Kidney (tissue), 14 donors: Measurements from ENCODE around the gene B4GALNT3. TPM values are rescaled to one million over a fixed set of nuclear protein-coding genes. Genes with fewer than 3 reads are reported as not detected.
A peak's percentile ranks its signal among the peaks of the same experiment; 100 is the strongest.

Source experiments
- DNase-seq, 5 donors: peaks; one replicate each; pipeline ENCODE4 v3.0.0-alpha.2; 2013 to 2020
- FAIRE-seq: peaks from 2 replicates; lab custom pipeline; 2012; peaks lifted over from hg19 to GRCh38; lab: Jason Lieb, UNC
- H3K27ac ChIP-seq, 2 donors: one replicate each; pipeline ENCODE4 v1.7.0; 2013; ENCODE audit warnings: low read depth in 2 of 2, low read length in 2 of 2, inconsistent platforms in 1 of 2
- H3K27me3 ChIP-seq: one replicate; pipeline ENCODE4 v1.7.1; 2013; ENCODE audit warnings: low read length, inconsistent platforms; ENCODE audit not compliant: control insufficient read depth, insufficient read depth
- H3K36me3 ChIP-seq, 3 donors: one replicate each; pipeline versions ENCODE4 v1.7.0 to v1.7.1; 2013; ENCODE audit warnings: low read length in 3 of 3, control low read depth in 1 of 3, inconsistent platforms in 1 of 3; ENCODE audit not compliant: insufficient read depth in 3 of 3, control insufficient read depth in 2 of 3
- H3K4me1 ChIP-seq, 3 donors: one replicate each; pipeline versions ENCODE4 v1.7.0 to v1.7.1; 2013; ENCODE audit warnings: low read length in 3 of 3, inconsistent platforms in 1 of 3, low read depth in 1 of 3; ENCODE audit not compliant: control insufficient read depth in 2 of 3, insufficient read depth in 2 of 3
- H3K4me3 ChIP-seq, 3 donors: one replicate each; pipeline versions ENCODE4 v1.7.0 to v1.8.1; 2013; ENCODE audit warnings: low read length in 3 of 3, control low read depth in 1 of 3, inconsistent platforms in 1 of 3
- H3K9ac ChIP-seq, 3 donors: one replicate each; pipeline versions ENCODE4 v1.7.0 to v1.7.1; 2013; ENCODE audit warnings: low read length in 3 of 3, control low read depth in 1 of 3, inconsistent platforms in 1 of 3
- H3K9me3 ChIP-seq, 3 donors: one replicate each; pipeline versions ENCODE4 v1.7.0 to v1.7.1; 2013; ENCODE audit warnings: low read length in 3 of 3, control low read depth in 1 of 3, inconsistent platforms in 1 of 3; ENCODE audit not compliant: control insufficient read depth in 2 of 3, insufficient read depth in 1 of 3
- CTCF ChIP-seq: IDR thresholded peaks from 3 replicates; pipeline ENCODE4 v1.5.1; 2012; ENCODE audit warnings: mild to moderate bottlenecking, moderate library complexity, borderline replicate concordance; ENCODE audit not compliant: insufficient read depth; ENCODE audit errors: extremely low read depth
- intact Hi-C: fragments of 100-400 bp; cut with DNase I; formaldehyde crosslinking; loops from one replicate; pipeline ENCODE4 v1.11.1; 2022
- polyA plus RNA-seq: library from polyadenylated mRNA; stranded (reverse); fragments of 350-450 nt; fragmentation: Illumina TruSeq; extraction: RNeasy Lipid Tissue Mini Kit (QIAGEN cat#74804); gene quantifications from one replicate; pipeline ENCODE4 v1.2.3, GENCODE V29; 2014; ENCODE audit warnings: low read depth, low replicate concordance; ENCODE audit not compliant: insufficient read depth
- total RNA-seq: library from RNA; stranded (reverse); fragmentation: NEBNext Ultra II Directional; extraction: Animal tissue kit (Norgen Biotek cat#: 25700); gene quantifications from one replicate; pipeline ENCODE4 v1.2.1, GENCODE V29; 2021
- donor health status: control.
- donor health status: control.
- donor health status: control.
- donor health status: control.
- donor health status: control.
- donor health status: DM: yes; HTN: yes; CAD: no.
- donor health status: Normal renal cell carcinoma (clear cell type).

Gene B4GALNT3
- total and polyA plus RNA-seq, 2 donors from 2014 or later: 11.3 to 12.5 TPM

GRCh38 chr12:531951-532585 lies 72.3 kb downstream of the B4GALNT3 start:
- intact Hi-C loops: no loop called here
- no peak overlapping the region for H3K9ac ChIP-seq
- DNase-seq (no peak), FAIRE-seq (no peak)
- no peak for TF ChIP-seq CTCF
- H3K27ac ChIP-seq: no peak overlapping the region
- H3K4me3 ChIP-seq: no peak overlapping the region
- no peaks in the 10 kb centered on the region for H3K36me3 ChIP-seq
- H3K27me3 ChIP-seq: no peaks in the 10 kb centered on the region
- H3K9me3 ChIP-seq: peaks cover 0 to 9% (median 0%) of the 10 kb centered on the region in 3 donors
- H3K4me1 ChIP-seq: no peaks in the 10 kb centered on the region

DNA sequence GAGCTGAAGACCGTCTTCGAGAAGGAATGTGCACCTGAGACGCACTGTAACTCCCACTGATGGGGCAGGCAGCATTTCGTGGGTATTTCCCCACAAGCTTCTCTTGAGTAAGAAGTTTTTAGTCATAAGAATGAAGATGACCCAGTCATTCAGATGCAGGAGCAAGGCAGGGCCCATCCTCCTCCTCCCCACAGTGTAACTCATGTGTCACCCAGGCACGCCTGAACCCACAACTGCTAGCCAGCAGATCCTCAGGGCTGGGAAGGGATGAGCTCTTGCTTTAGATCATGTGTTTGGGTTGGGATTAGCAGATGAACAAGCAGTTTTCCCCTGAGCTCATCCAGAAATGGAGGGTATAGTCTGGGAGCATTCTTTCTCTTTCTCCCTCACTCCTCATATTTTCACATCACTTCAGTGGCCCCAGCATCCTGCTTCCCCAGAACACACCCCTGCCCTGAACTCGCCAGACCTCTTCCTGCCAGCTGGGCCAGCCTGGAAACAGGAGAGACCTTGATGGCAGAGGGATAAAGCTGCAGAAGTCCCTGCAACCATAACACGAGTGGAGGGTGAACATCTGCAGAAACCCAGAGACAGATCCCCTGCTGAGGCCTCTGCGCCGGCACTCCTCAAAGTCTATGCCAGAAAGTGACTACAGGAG lies 73.3 kb downstream of the B4GALNT3 start:
- H3K27ac ChIP-seq: no peak overlapping the region
- intact Hi-C loops: no loop called here
- no peak for TF ChIP-seq CTCF
- H3K36me3 ChIP-seq: no peaks in the 10 kb centered on the region
- H3K9me3 ChIP-seq: peaks cover 0 to 9% (median 0%) of the 10 kb centered on the region in 3 donors
- H3K27me3 ChIP-seq: no peaks in the 10 kb centered on the region
- no peak overlapping the region for H3K9ac ChIP-seq
- no peaks in the 10 kb centered on the region for H3K4me1 ChIP-seq
- DNase-seq (peak in 1 of 5 donors; percentile 22), FAIRE-seq (no peak)
- no peak overlapping the region for H3K4me3 ChIP-seq

DNA sequence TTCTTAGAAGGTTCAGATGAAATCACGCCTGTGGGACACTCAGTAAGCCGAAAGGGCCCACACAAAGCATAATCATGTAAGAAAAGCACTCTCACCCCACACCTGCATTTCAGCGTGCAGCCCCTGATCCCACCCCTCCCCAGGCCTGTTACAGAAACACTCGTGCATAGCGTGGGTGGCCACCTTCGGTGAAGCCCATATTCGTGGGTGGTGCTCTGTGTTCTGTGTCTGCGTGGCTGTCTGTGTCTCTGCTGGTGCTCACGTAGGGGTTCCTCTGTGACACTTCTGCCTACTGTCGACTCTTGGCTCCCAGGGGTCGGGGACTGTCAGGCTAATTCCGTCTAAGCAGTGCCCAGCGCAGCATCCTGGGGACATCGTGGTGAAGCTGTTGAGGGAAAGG lies 74.0 kb downstream of the B4GALNT3 start:
- intact Hi-C loops: no loop called here
- no peak for TF ChIP-seq CTCF
- DNase-seq (peak in 1 of 5 donors; percentile 45), FAIRE-seq (no peak)
- no peak overlapping the region for H3K27ac ChIP-seq
- no peak overlapping the region for H3K4me3 ChIP-seq
- H3K9ac ChIP-seq: no peak overlapping the region
- peaks cover 0 to under 1% (median 0%) of the 10 kb centered on the region in 3 donors for H3K4me1 ChIP-seq
- no peaks in the 10 kb centered on the region for H3K27me3 ChIP-seq
- H3K9me3 ChIP-seq: peaks cover 0 to 9% (median 0%) of the 10 kb centered on the region in 3 donors
- H3K36me3 ChIP-seq: no peaks in the 10 kb centered on the region
